Left lobe of liver (tissue), 2 donors: Measurements from ENCODE around the gene IHH. TPM values are rescaled to one million over a fixed set of nuclear protein-coding genes. Genes with fewer than 3 reads are reported as not detected.

Experiments
- ATAC-seq: fragments of 200-7000 bp; cut with Tn5 transposase; one replicate; pipeline ENCODE4 v1.9.1; 2020; ENCODE audit warnings: mild to moderate bottlenecking, moderate library complexity
- DNase-seq: peaks from one replicate; pipeline ENCODE4 v3.0.0-alpha.2; 2020; ENCODE audit warnings: low spot score
- total RNA-seq: library from RNA; stranded (reverse); gene quantifications from one replicate; pipeline ENCODE4 v1.2.1, GENCODE V29; 2021
- donor health status: DM: no; HTN: no; CAD: no; lungs with moderate emphysema.
- donor health status: DM: no; HTN: yes; CAD: no.

Gene IHH
- total RNA-seq, 1 donor from 2014 or later: 4.9 TPM

DNA sequence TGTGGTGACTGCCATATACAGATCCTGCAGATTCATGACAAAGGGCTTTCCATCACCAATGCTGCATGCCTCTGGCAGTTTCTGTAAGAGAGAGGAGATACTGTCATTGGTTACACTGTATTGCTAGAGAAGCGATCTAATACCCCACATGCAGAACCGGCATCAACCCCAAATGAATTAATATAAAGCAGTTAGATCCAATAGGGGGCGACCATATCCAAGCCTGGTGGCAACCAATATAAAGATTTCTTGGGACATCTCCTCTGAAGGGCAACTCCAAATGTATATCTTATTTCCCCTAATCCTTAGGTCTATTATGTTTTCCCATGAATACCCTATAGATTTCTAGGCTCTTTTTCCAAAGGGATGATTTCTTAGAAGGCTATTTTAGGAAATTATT is 17.4 kb upstream of the IHH start:
- ATAC-seq: no peak
- no peak for DNase-seq

DNA sequence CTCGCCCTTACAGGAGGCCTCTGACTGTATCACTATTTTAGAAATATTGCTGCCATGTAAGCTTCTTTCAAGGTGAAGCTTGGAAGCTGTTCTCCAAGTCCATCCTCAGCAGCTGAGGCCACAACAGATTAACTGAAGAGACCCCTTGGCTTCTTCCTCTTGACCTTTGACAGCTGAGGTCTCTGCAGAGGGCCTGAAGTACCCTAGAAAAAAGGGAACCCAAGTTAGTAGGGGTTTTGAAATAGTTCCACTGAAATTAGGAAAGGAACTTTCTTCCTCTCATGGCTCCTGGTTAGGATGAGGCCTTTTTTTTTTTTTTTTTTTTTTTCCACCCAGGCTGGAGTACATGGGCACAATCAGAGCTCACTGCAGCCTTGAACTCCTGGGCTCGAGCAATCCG is 15.5 kb upstream of the IHH start:
- no peak for ATAC-seq
- no peak for DNase-seq

GRCh38 chr2:219073413-219074129 is 12.8 kb upstream of the IHH start:
- DNase-seq (no peak), ATAC-seq (peak; percentile 84)

- no peak for ATAC-seq
These were observed 12.1 kb upstream of the IHH start for GRCh38 chr2:219072741-219073250.

GRCh38 chr2:219071131-219071816 is 10.6 kb upstream of the IHH start:
- ATAC-seq: peak; percentile 62
- DNase-seq: no peak

More at GRCh38 chr2:219072741-219073250, 12.1 kb upstream of the IHH start:
- no peak for DNase-seq

DNA sequence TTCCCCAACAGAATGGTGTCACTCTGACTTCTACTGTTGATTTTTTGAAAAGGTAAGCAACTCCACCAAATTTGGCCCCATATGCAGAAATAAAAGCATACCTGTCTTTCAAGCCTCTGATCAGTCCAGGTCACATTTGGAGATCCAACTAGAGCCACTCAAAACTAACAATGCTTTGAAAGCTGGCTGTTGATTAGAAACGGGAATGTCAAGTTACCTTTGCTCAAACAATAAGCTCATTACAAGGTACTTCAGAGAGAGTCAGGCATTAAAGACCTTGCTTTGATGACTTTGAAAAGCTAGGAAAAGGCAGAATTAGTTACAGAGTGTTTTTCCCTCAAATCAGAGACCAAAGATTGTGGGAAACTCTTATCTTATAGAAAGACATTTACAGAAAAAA is 4.8 kb upstream of the IHH start:
- DNase-seq: no peak
- ATAC-seq: no peak

GRCh38 chr2:219062081-219062480 is 1.4 kb upstream of the IHH start:
- ATAC-seq (no peak), DNase-seq (no peak)

DNA sequence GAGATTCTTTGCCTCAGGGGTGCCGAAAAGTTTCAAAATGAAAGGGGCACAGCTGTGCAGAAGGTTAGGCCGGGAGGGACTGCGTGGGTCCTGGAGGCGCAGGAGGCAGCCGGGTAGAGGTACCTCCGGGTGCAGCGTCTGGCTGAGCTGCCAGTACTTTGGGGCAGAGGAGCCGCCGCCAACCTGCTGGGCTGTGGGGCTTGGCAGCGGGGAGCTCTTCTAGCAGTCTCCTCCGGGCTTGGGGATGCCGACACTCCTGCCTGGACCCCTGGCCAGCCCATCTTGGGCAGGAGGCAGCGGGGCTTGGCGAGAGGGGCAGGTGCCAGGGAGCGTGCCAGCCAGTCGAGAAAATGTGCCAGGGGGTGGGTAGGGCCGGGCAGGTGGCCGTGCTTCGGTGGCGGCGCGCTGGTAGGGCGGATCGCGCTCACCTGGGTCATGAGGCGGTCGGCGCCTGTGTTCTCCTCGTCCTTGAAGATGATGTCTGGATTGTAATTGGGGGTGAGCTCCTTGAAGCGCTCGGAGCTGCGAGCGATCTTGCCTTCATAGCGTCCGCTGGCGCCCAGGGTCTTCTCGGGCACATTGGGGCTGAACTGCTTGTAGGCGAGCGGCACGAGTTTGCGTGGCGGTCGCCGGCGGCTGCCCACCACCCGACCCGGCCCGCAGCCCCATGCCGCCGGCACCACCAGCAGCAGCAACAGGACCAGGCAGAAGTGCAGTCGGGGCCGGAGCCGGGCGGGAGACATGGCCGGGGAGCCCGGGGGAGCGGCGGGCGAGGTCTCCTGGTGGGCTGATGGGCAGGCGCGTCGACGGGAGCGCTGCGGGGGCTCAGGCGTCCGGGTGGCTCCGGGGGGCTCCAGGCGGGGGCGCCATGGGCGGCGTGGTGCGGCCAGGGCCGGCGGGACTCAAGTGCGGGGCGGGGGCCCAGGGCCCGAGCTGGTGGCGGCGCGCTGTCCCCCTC is 717 bp downstream of the IHH start:
- ATAC-seq (peak; percentile 21), DNase-seq (peak; percentile 56)

- no peak for DNase-seq
- ATAC-seq: peak; percentile 10
These were observed 1.4 kb downstream of the IHH start for GRCh38 chr2:219059375-219059724.

- ATAC-seq (peak; percentile 78), DNase-seq (peak; percentile 95)
These were observed 2.0 kb downstream of the IHH start for GRCh38 chr2:219058541-219059374.

DNA sequence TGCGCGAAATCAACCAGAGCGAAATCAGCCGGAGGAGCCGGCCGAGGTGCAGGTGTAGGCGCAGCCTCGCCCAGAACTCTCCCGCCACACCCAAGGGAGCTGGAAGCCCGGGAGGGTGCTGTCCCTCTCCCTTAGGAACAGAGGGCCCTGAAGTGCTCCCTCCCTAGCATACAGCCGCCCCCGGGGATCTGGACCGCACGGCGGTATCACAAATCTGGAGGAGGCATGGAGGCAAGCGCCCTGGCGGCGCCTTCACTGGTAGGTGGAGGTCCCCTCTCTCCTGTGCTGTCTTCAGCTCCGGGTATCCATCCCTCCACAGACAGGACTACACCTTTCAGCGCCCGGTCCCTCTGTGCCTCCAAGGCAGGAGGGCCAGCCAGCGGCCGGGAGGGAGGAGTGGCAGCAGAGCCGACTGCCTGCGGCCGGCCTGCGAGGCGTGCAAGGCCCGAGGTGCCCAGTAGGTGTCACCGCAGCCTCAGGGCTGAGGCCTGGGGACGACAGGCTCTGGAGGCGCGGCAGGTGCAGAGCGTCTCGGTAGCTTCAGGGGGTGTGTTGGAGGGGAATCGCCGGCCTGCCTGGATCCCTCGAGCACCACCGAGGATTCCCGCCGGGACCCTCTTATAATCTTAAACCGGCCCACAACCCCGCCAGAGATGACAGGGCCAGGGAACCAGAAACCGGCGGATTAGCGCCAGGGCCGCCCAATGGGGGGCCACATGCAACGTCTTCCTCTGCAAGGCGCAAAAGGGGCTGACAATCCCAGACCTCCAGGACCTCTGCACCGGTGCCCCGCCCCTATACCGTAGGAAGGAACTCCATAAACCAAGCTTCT is 2.8 kb downstream of the IHH start:
- peak; percentile 87 for DNase-seq
- ATAC-seq: peak; percentile 76

DNA sequence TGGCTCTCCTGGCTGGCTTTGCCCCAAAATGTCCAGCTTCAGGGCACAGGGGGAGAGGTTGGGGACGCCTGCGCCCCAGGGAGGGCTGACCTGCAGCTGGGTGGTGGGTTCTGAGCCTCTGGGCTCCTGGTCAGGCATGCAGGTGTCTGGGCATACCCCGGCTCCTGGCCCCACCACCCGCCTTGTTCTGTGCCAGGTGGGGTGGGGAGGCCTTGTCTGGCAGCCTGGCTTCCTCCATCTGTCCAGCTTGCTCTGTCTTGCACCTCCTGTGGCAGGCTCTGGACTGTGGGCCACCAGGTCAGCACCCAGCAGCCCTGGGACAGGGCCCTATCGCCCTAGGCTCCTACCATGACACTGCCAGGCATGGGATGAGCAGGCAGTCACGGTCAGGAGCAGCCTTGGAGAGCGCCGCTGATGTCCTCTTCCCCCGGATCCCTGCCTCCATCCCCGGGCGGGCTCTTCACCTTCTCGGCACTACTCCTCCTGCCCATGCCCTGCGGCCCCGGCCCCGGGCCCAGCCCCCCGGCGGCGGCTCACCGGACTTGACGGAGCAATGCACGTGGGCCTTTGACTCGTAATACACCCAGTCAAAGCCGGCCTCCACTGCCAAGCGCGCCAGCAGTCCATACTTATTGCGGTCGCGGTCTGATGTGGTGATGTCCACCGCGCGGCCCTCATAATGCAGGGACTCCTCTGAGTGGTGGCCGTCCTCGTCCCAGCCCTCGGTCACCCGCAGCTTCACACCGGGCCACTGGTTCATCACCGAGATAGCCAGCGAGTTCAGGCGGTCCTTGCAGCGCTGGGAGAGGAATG is 3.6 kb downstream of the IHH start:
- DNase-seq (no peak), ATAC-seq (no peak)

- ATAC-seq: no peak
- no peak for DNase-seq
These were observed 4.4 kb downstream of the IHH start for GRCh38 chr2:219056176-219056895.

DNA sequence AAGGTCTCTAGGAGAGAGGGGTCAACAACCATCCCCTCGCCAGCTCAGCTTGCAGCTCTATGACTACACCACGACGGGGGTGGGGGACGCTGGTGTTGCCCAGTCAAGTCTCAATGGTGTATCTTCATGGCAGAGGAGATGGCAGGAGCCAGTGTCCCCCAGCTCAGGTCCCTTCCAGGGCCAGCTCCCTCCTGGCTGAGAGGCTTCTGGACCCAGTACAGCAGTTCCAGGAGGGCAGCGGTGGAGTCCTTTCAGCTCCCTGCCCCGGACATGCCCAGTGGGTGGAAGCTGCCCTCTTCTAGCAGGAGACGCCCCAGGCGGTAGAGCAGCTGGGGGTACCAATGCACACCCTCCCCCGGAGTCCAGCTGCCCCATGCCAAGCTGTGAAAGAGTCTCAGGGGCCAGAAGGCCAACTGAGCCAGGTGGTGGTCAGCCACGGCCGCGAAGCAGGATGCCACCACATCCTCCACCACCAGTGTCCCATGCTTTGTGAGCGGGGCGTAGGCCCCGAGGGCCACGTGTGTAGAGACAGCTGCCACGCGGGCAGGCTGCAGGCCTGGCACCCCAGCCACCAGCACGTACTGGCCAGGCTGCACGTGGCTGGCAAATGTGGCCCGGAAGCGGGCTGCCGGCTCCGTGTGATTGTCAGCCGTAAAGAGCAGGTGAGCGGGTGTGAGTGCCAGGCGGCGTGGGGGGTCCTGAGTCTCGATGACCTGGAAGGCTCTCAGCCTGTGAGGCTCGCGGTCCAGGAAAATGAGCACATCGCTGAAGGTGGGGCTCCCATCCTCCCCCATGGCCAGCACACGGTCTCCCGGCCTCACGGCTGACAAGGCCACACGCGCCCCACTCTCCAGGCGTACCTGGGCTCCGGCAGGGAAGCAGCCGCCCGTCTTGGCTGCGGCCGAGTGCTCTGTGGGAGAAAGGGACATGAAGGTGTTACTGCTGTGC is 5.5 kb downstream of the IHH start:
- DNase-seq (no peak), ATAC-seq (no peak)

- no peak for DNase-seq
- peak; percentile 51 for ATAC-seq
These were observed 11.4 kb downstream of the IHH start for GRCh38 chr2:219049282-219049681.

- no peak for DNase-seq
- ATAC-seq: peak; percentile 74
These were observed 14.7 kb downstream of the IHH start for GRCh38 chr2:219045937-219046550.
